Trophoblast cell (in vitro differentiated cells and primary cell): ENCODE measurements around the gene MACROD2.

Experiments used
- DNase-seq, 2 donors: peaks; one replicate each; pipeline ENCODE4 v3.0.0-alpha.2; 2016
- H2AFZ ChIP-seq: 2 replicates; pipeline ENCODE4 v1.6.1; 2013; ENCODE audit warnings: low read length, moderate library complexity, mild to moderate bottlenecking; ENCODE audit not compliant: insufficient read depth, poor library complexity
- H2AK5ac ChIP-seq: 2 replicates; pipeline ENCODE4 v1.6.1; 2013; ENCODE audit warnings: mild to moderate bottlenecking, low read length
- H2BK120ac ChIP-seq: 2 replicates; pipeline ENCODE4 v1.6.1; 2013; ENCODE audit warnings: low read length, mild to moderate bottlenecking, moderate library complexity; ENCODE audit not compliant: insufficient read depth, poor library complexity
- H2BK12ac ChIP-seq: 2 replicates; pipeline ENCODE4 v1.6.1; 2013; ENCODE audit warnings: mild to moderate bottlenecking, low read length, moderate library complexity
- H2BK5ac ChIP-seq: 2 replicates; pipeline ENCODE4 v1.6.1; 2013; ENCODE audit warnings: low read length, low read depth, moderate library complexity, mild to moderate bottlenecking; ENCODE audit not compliant: poor library complexity
- H3K14ac ChIP-seq: 2 replicates; pipeline ENCODE4 v1.6.1; 2013; ENCODE audit warnings: mild to moderate bottlenecking, low read length
- H3K18ac ChIP-seq: 2 replicates; pipeline ENCODE4 v1.6.1; 2013; ENCODE audit warnings: mild to moderate bottlenecking, low read length
- H3K23ac ChIP-seq: 2 replicates; pipeline ENCODE4 v1.6.1; 2013; ENCODE audit warnings: low read length
- H3K27ac ChIP-seq: 2 replicates; pipeline ENCODE4 v1.5.1; 2013; ENCODE audit warnings: low read depth, mild to moderate bottlenecking, inconsistent platforms, low read length, moderate library complexity
- H3K27me3 ChIP-seq: 2 replicates; pipeline ENCODE4 v1.6.1; 2013; ENCODE audit warnings: inconsistent platforms, mild to moderate bottlenecking, low read length, moderate library complexity; ENCODE audit not compliant: insufficient read depth
- H3K36me3 ChIP-seq, 2 experiments: 1 replicate in 1 of 2; 2 replicates in 1 of 2; pipeline ENCODE4 v1.6.1; 2013; ENCODE audit warnings: low read length in 2 of 2, mild to moderate bottlenecking in 2 of 2, moderate library complexity in 1 of 2; ENCODE audit not compliant: insufficient read depth in 2 of 2, control insufficient read depth in 1 of 2
- H3K4ac ChIP-seq: 2 replicates; pipeline ENCODE4 v1.6.1; 2013; ENCODE audit warnings: low read depth, mild to moderate bottlenecking, low read length, moderate library complexity
- H3K4me1 ChIP-seq, 2 experiments: 1 replicate in 1 of 2; 2 replicates in 1 of 2; pipeline ENCODE4 v1.6.1; 2013; ENCODE audit warnings: low read length in 2 of 2, mild to moderate bottlenecking in 2 of 2, moderate library complexity in 1 of 2; ENCODE audit not compliant: insufficient read depth in 2 of 2, control insufficient read depth in 1 of 2
- H3K4me2 ChIP-seq: 2 replicates; pipeline ENCODE4 v1.6.1; 2013; ENCODE audit warnings: inconsistent platforms, mild to moderate bottlenecking, low read length, moderate library complexity
- H3K4me3 ChIP-seq: 2 replicates; pipeline ENCODE4 v1.5.1; 2013; ENCODE audit warnings: mild to moderate bottlenecking, low read depth, low read length, inconsistent platforms
- H3K79me1 ChIP-seq: one replicate; pipeline ENCODE4 v1.6.1; 2013; ENCODE audit warnings: low read length
- H3K79me2 ChIP-seq: 2 replicates; pipeline ENCODE4 v1.6.1; 2013; ENCODE audit warnings: low read length, mild to moderate bottlenecking; ENCODE audit not compliant: control insufficient read depth, insufficient read depth, poor library complexity
- H3K9ac ChIP-seq: 2 replicates; pipeline ENCODE4 v1.6.1; 2013; ENCODE audit warnings: mild to moderate bottlenecking, low read length
- H3K9me3 ChIP-seq: 2 replicates; pipeline ENCODE4 v1.6.1; 2013; ENCODE audit warnings: low read depth, mild to moderate bottlenecking, control low read depth, inconsistent platforms, low read length; ENCODE audit not compliant: insufficient read depth
- H4K12ac ChIP-seq: 2 replicates; pipeline ENCODE4 v1.6.1; 2013; ENCODE audit warnings: low read depth, mild to moderate bottlenecking, low read length, moderate library complexity
- H4K8ac ChIP-seq: 2 replicates; pipeline ENCODE4 v1.6.1; 2013; ENCODE audit warnings: low read depth, mild to moderate bottlenecking, low read length, moderate library complexity
- H4K91ac ChIP-seq: one replicate; pipeline ENCODE4 v1.6.1; 2013; ENCODE audit warnings: low read depth, mild to moderate bottlenecking, low read length, moderate library complexity
- WGBS: extraction: QIAGEN DNeasy Blood & Tissue Kit; methylation state at CpG from one replicate; pipeline ENCODE4 v1.1.7; 2013; ENCODE audit warnings: missing lambda C conversion rate; ENCODE audit not compliant: insufficient read length, insufficient coverage; ENCODE audit errors: extremely low coverage; 5-methylcytosine and 5-hydroxymethylcytosine counted together

Gene MACROD2

GRCh38 chr20:15909995-15910394 is 1914.7 kb downstream of the MACROD2 start:
- Histone ChIP-seq H3K18ac (no peak overlapping the region), H3K14ac (no peak overlapping the region), H3K79me1 (no peaks in the 10 kb centered on the region), H3K9ac (no peak overlapping the region), H3K9me3 (no peaks in the 10 kb centered on the region), H3K4me3 (no peak overlapping the region), H3K23ac (no peak overlapping the region), H2BK120ac (no peak overlapping the region), H3K4ac (no peak overlapping the region), H3K4me1 (no peaks in the 10 kb centered on the region), H2BK12ac (no peak overlapping the region), H2AK5ac (no peak overlapping the region), H3K4me2 (no peak overlapping the region), H3K79me2 (no peaks in the 10 kb centered on the region), H4K12ac (no peak overlapping the region), H3K27ac (no peak overlapping the region), H4K8ac (no peak overlapping the region), H3K27me3 (no peaks in the 10 kb centered on the region), H2BK5ac (no peak overlapping the region), H3K36me3 (no peaks in the 10 kb centered on the region), H2AFZ (no peak overlapping the region), H4K91ac (no peak overlapping the region)
- DNase-seq = no peak
- WGBS = no CpG with 5 or more reads among the region's 2 CpGs

GRCh38 chr20:15911581-15911980 is 1916.3 kb downstream of the MACROD2 start:
- Histone ChIP-seq H3K4me2 (no peak overlapping the region), H3K79me1 (no peaks in the 10 kb centered on the region), H4K91ac (no peak overlapping the region), H3K18ac (no peak overlapping the region), H3K79me2 (no peaks in the 10 kb centered on the region), H3K14ac (no peak overlapping the region), H3K4me3 (no peak overlapping the region), H2BK120ac (no peak overlapping the region), H4K12ac (no peak overlapping the region), H2BK5ac (no peak overlapping the region), H2BK12ac (no peak overlapping the region), H3K4ac (no peak overlapping the region), H4K8ac (no peak overlapping the region), H3K9ac (no peak overlapping the region), H3K27ac (no peak overlapping the region), H3K23ac (no peak overlapping the region), H2AFZ (no peak overlapping the region), H3K27me3 (no peaks in the 10 kb centered on the region), H3K4me1 (peaks cover 2 to 4% of the 10 kb centered on the region in 2 experiments), H2AK5ac (no peak overlapping the region), H3K9me3 (no peaks in the 10 kb centered on the region), H3K36me3 (no peaks in the 10 kb centered on the region)
- DNase-seq = peak in 1 of 2 donors; percentile 17
- WGBS = no CpG with 5 or more reads among the region's 7 CpGs

- no peak overlapping the region for H3K18ac ChIP-seq
- H4K8ac ChIP-seq = no peak overlapping the region
- H3K23ac ChIP-seq = no peak overlapping the region
- no peak overlapping the region for H2AK5ac ChIP-seq
- H2BK5ac ChIP-seq = no peak overlapping the region
- H3K9me3 ChIP-seq = no peaks in the 10 kb centered on the region
- H3K36me3 ChIP-seq = no peaks in the 10 kb centered on the region
- H3K79me1 ChIP-seq = peaks cover 1% of the 10 kb centered on the region
- no peak overlapping the region for H2BK120ac ChIP-seq
- no peak overlapping the region for H2BK12ac ChIP-seq
- H4K12ac ChIP-seq = no peak overlapping the region
- H3K9ac ChIP-seq = no peak overlapping the region
- no CpG with 5 or more reads among the region's 3 CpGs for WGBS
- no peak overlapping the region for H3K4me3 ChIP-seq
- H3K4me2 ChIP-seq = no peak overlapping the region
- no peak overlapping the region for H3K14ac ChIP-seq
- H3K27ac ChIP-seq = no peak overlapping the region
- H3K79me2 ChIP-seq = no peaks in the 10 kb centered on the region
- H4K91ac ChIP-seq = no peak overlapping the region
- DNase-seq = no peak
- H2AFZ ChIP-seq = no peak overlapping the region
- no peak overlapping the region for H3K4ac ChIP-seq
- no peaks in the 10 kb centered on the region for H3K27me3 ChIP-seq
- H3K4me1 ChIP-seq = peaks cover 2 to 9% of the 10 kb centered on the region in 2 experiments
Observed at GRCh38 chr20:15913391-15914025, 1918.2 kb downstream of the MACROD2 start.

GRCh38 chr20:15916623-15917022 is 1921.3 kb downstream of the MACROD2 start:
- Histone ChIP-seq H4K12ac (no peak overlapping the region), H4K91ac (no peak overlapping the region), H3K79me1 (peaks cover 1% of the 10 kb centered on the region), H3K27me3 (no peaks in the 10 kb centered on the region), H3K4me2 (no peak overlapping the region), H2BK5ac (no peak overlapping the region), H2BK120ac (no peak overlapping the region), H2BK12ac (no peak overlapping the region), H3K18ac (no peak overlapping the region), H3K14ac (no peak overlapping the region), H3K36me3 (no peaks in the 10 kb centered on the region), H3K9ac (no peak overlapping the region), H2AFZ (no peak overlapping the region), H3K4ac (no peak overlapping the region), H2AK5ac (no peak overlapping the region), H3K27ac (no peak overlapping the region), H4K8ac (no peak overlapping the region), H3K79me2 (no peaks in the 10 kb centered on the region), H3K4me1 (peaks cover 2 to 9% of the 10 kb centered on the region in 2 experiments), H3K9me3 (no peaks in the 10 kb centered on the region), H3K23ac (no peak overlapping the region), H3K4me3 (no peak overlapping the region)
- peak; percentile 33 to 74 for DNase-seq
- no CpG with 5 or more reads among the region's 5 CpGs for WGBS
